K562 (cell line): ENCODE results near the gene MAP3K14. TPM values are rescaled to one million over a fixed set of nuclear protein-coding genes. Genes with fewer than 3 reads are reported as not detected.

Source experiments
- CHD4 ChIP-seq: fragments of 200-600 bp; sonication (generic); IDR thresholded peaks from 3 replicates; pipeline ENCODE4 v1.6.1; 2012; ENCODE audit warnings: low read depth, mild to moderate bottlenecking, mixed read lengths, low read length, inconsistent platforms; ENCODE audit not compliant: insufficient read depth, insufficient replicate concordance, poor library complexity, severe bottlenecking
- FOSL1 ChIP-seq: fragments of 200-800 bp; sonication (Bioruptor generic); conservative IDR thresholded peaks from 2 replicates; pipeline ENCODE4 v1.6.1; 2016; ENCODE audit warnings: missing genetic modification characterization, missing compliant biosample characterization
- KDM4B ChIP-seq, 2 experiments: fragments of 450-650 bp in 1 of 2; sonication (generic) in 1 of 2; IDR thresholded peaks; 2 replicates each; pipeline ENCODE4 v1.6.1; 2016 to 2017; ENCODE audit warnings: borderline replicate concordance in 2 of 2, antibody characterized with exemption in 1 of 2, low read depth in 1 of 2, mild to moderate bottlenecking in 1 of 2
- MCM3 ChIP-seq: fragments of 450-650 bp; IDR thresholded peaks from 2 replicates; pipeline ENCODE4 v1.6.1; 2016
- MTA3 ChIP-seq: fragments of 450-650 bp; formaldehyde crosslinking; IDR thresholded peaks from 2 replicates; pipeline ENCODE4 v1.6.1; 2017; ENCODE audit warnings: mild to moderate bottlenecking, borderline replicate concordance
- SAFB2 ChIP-seq: fragments of 200-400 bp; formaldehyde crosslinking; IDR thresholded peaks from 2 replicates; pipeline ENCODE4 v1.6.1; 2018; ENCODE audit warnings: borderline replicate concordance, low read length, low read depth, moderate library complexity; ENCODE audit not compliant: severe bottlenecking
- SAP30 ChIP-seq: fragments of 200-600 bp; sonication (generic); IDR thresholded peaks from 2 replicates; pipeline ENCODE4 v1.6.1; 2012; ENCODE audit warnings: borderline replicate concordance, low read depth, mild to moderate bottlenecking, moderate library complexity, low read length, control low read depth, inconsistent platforms; ENCODE audit not compliant: insufficient read depth, poor library complexity, severe bottlenecking
- SIRT6 ChIP-seq: IDR thresholded peaks from one replicate; pipeline ENCODE4 v1.6.1; 2012; ENCODE audit warnings: low read depth, mild to moderate bottlenecking, control low read depth, inconsistent platforms, low read length, moderate library complexity
- TAF9B ChIP-seq: fragments of 450-650 bp; IDR thresholded peaks from 2 replicates; pipeline ENCODE4 v1.6.1; 2018; ENCODE audit warnings: mild to moderate bottlenecking; ENCODE audit not compliant: partially characterized antibody
- YBX1 ChIP-seq: fragments of 450-650 bp; IDR thresholded peaks from 2 replicates; pipeline ENCODE4 v1.7.1; 2016; ENCODE audit warnings: mild to moderate bottlenecking
- ZNF24 ChIP-seq: fragments of 450-650 bp; IDR thresholded peaks from 2 replicates; pipeline ENCODE4 v1.6.1; 2016
- polyA plus RNA-seq, 8 experiments: library from polyadenylated mRNA; depleted of rRNA in 4 of 8; stranded (reverse) in 5 of 8; unstranded in 3 of 8; fragments of >200 nt; fragmentation: Nextera tagmentation in 2 of 8; fragmentation: Illumina TruSeq in 1 of 8; extraction: Ambion mirVana in 2 of 8; extraction: Trizol in 1 of 8; gene quantifications; 2 replicates each; pipeline versions ENCODE4 v1.2.1 to v1.2.3, GENCODE V29; 2011 to 2014; ENCODE audit warnings: inconsistent platforms in 1 of 8, missing spikeins in 1 of 8
- total RNA-seq, 7 experiments: library from RNA; depleted of rRNA in 6 of 7; stranded (reverse); fragments of >200 nt in 6 of 7; fragmentation: Illumina TruSeq in 2 of 7; extraction: Trizol in 2 of 7; gene quantifications; 2 replicates each; pipeline versions ENCODE4 v1.2.1 to v1.2.3, GENCODE V29; 2011 to 2021; ENCODE audit warnings: low replicate concordance in 1 of 7
- TF ChIP-seq, protein P1 (sequence below): fragments of 250-450 bp; sonication (Bioruptor Pico); IDR thresholded peaks from 2 replicates; pipeline ENCODE4 v1.4.0; 2020
- TF ChIP-seq, protein P2 (sequence below): fragments of 450-650 bp; formaldehyde crosslinking; IDR thresholded peaks from 2 replicates; pipeline ENCODE4 v1.4.0; 2020; ENCODE audit warnings: mild to moderate bottlenecking, mixed read lengths
- TF ChIP-seq, protein P3 (sequence below): fragments of 250-450 bp; sonication (Bioruptor Pico); IDR thresholded peaks from 2 replicates; pipeline ENCODE4 v1.8.0; 2021; ENCODE audit warnings: moderate library complexity, mild to moderate bottlenecking, inconsistent platforms
- TF ChIP-seq, protein P4 (sequence below): fragments of 450-650 bp; conservative IDR thresholded peaks from 2 replicates; pipeline ENCODE4 v1.6.1; 2016; ENCODE audit warnings: missing genetic modification characterization, low read depth, mild to moderate bottlenecking, missing compliant biosample characterization, moderate library complexity
- TF ChIP-seq, protein P5 (sequence below): fragments of 250-450 bp; sonication (Bioruptor Pico); IDR thresholded peaks from 2 replicates; pipeline ENCODE4 v1.9.0; 2021; ENCODE audit warnings: mild to moderate bottlenecking

Gene MAP3K14
- total and polyA plus RNA-seq, 9 of the 15 experiments (the other 6 are each of a cell fraction or from before 2014, with no cell fraction given) = 0.45 to 8.7 (median 3.2) TPM

DNA sequence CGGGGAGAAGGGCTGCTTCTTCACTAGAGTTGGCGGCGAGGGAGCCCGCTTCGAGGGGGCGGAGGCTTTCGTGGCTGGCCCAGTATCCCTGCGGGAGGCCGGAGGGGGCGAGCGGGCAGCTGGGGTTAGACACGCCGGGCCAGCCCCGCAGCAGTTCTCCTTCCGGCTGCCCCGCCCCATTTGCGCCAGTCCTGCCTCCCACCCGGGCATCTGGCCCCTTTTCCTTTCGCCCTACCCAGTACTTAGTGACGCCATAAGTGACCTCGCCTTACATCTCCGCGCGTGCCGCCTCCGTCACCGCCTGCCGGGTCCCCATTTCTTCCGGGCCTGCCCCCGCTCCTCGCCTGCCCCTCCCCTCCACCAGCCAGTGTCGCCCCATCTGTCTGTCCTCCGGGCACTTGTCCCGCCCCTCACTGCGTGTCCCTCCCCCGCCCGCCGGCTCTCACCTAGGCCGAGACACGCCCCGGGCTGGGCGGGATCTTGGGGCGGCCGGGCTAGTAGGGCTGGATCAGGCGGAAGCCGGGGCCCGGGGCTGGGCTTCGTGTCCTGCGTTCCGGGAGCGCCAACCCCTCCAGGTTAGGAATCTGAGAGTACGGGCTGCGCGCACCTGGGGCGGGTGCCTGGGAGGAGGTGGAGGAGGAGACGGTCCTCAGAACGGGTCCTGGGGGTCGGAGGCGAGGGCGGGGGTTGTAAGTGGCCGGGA, 69.2 kb downstream of the MAP3K14 start (continued):
- TF ChIP-seq, protein P1, sequence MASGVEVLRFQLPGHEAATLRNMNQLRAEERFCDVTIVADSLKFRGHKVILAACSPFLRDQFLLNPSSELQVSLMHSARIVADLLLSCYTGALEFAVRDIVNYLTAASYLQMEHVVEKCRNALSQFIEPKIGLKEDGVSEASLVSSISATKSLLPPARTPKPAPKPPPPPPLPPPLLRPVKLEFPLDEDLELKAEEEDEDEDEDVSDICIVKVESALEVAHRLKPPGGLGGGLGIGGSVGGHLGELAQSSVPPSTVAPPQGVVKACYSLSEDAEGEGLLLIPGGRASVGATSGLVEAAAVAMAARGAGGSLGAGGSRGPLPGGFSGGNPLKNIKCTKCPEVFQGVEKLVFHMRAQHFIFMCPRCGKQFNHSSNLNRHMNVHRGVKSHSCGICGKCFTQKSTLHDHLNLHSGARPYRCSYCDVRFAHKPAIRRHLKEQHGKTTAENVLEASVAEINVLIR = peak; percentile 66; the same call in 1 of the 2 replicates
- TF ChIP-seq, protein P2, sequence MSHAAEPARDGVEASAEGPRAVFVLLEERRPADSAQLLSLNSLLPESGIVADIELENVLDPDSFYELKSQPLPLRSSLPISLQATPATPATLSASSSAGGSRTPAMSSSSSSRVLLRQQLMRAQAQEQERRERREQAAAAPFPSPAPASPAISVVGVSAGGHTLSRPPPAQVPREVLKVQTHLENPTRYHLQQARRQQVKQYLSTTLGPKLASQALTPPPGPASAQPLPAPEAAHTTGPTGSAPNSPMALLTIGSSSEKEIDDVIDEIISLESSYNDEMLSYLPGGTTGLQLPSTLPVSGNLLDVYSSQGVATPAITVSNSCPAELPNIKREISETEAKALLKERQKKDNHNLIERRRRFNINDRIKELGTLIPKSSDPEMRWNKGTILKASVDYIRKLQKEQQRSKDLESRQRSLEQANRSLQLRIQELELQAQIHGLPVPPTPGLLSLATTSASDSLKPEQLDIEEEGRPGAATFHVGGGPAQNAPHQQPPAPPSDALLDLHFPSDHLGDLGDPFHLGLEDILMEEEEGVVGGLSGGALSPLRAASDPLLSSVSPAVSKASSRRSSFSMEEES (CRISPR knock-in tag) = no peak
- TF ChIP-seq MCM3 = no peak
- TF ChIP-seq ZNF24 = no peak
- peak; percentile 4 for TF ChIP-seq SAP30
- no peak for TF ChIP-seq CHD4
- no peak for TF ChIP-seq TAF9B
- TF ChIP-seq, protein P3, sequence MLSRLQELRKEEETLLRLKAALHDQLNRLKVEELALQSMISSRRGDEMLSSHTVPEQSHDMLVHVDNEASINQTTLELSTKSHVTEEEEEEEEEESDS (CRISPR knock-in tag) = no peak
- TF ChIP-seq MTA3 = peak; percentile 64
- TF ChIP-seq, protein P4, sequence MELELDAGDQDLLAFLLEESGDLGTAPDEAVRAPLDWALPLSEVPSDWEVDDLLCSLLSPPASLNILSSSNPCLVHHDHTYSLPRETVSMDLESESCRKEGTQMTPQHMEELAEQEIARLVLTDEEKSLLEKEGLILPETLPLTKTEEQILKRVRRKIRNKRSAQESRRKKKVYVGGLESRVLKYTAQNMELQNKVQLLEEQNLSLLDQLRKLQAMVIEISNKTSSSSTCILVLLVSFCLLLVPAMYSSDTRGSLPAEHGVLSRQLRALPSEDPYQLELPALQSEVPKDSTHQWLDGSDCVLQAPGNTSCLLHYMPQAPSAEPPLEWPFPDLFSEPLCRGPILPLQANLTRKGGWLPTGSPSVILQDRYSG (tag) = no peak
- TF ChIP-seq, protein P5, sequence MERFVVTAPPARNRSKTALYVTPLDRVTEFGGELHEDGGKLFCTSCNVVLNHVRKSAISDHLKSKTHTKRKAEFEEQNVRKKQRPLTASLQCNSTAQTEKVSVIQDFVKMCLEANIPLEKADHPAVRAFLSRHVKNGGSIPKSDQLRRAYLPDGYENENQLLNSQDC (CRISPR knock-in tag) = no peak
- TF ChIP-seq KDM4B (IDR thresholded peaks at IDR 0.05; ENCODE audit: borderline replicate concordance in 2 of 2, low read depth in 1 of 2) = no peak
- TF ChIP-seq SIRT6 = no peak
- TF ChIP-seq FOSL1 (tag) = no peak
- TF ChIP-seq YBX1 = no peak
- no peak for TF ChIP-seq SAFB2
